ENCODE results near the gene C9orf72. TPM values are rescaled to one million over a fixed set of nuclear protein-coding genes. Genes with fewer than 3 reads are reported as not detected.

Gene C9orf72
- total and polyA plus RNA-seq, 2 of the 13 experiments (the other 11 are each of a cell fraction or from before 2014, with no cell fraction given), result 3.1 to 5.9 TPM

- POLR2A ChIA-PET, result no interaction called here
- 43% methylated on average over 7 of the region's 13 CpGs for WGBS (ENCODE audit: low lambda C conversion rate)
- in situ Hi-C loops (cut with HindIII; ENCODE audit: extremely low pct_ligation_motif_present, low pct_unique_long_range_greater_than_20kb), result no loop called here
Measured at GRCh38 chr9:27595733-27596132, 22.5 kb upstream of the C9orf72 start.

More at GRCh38 chr9:27595733-27596132, 22.5 kb upstream of the C9orf72 start:
- intact Hi-C loops (cut with micrococcal nuclease; ENCODE audit: unreplicated experiment), result no loop called here
- Histone ChIP-seq H3K36me3 (replicated peaks in 1 of 2; ENCODE audit: control insufficient read depth in 1 of 2, insufficient read depth in 2 of 2, low read length in 2 of 2) (no peaks in the 10 kb centered on the region), H3K4me2 (ENCODE audit: low read depth, low read length) (no peak overlapping the region), H4K20me1 (ENCODE audit: insufficient read depth, low read length) (no peaks in the 10 kb centered on the region), H3K27ac (ENCODE audit: extremely low read length, insufficient read depth, low read length) (no peak overlapping the region), H3K4me3 (replicated peaks in 1 of 3; ENCODE audit: insufficient read depth in 1 of 3, low read depth in 2 of 3, low read length in 3 of 3) (no peak overlapping the region), H3K27me3 (ENCODE audit: control insufficient read depth in 1 of 2, insufficient read depth in 2 of 2, low read length in 2 of 2) (no peaks in the 10 kb centered on the region), H3K9me3 (ENCODE audit: low read length) (no peaks in the 10 kb centered on the region), H2AFZ (ENCODE audit: low read length) (no peak overlapping the region), H3K79me2 (ENCODE audit: insufficient read depth, low read length) (no peaks in the 10 kb centered on the region), H3K9ac (ENCODE audit: insufficient read depth, low read depth, low read length) (no peak overlapping the region), H3K4me1 (ENCODE audit: insufficient read depth, low read length) (no peaks in the 10 kb centered on the region)
- ATAC-seq (no peak), FAIRE-seq (no peak), DNase-seq (ENCODE audit: low spot score) (no peak)
- CTCF ChIA-PET (ENCODE audit: low intra/inter-chr PET ratio, low total read pairs), result no interaction called here
- TF ChIP-seq EHMT2 (IDR thresholded peaks at IDR 0.05; ENCODE audit: borderline replicate concordance, low read depth, low read length) (no peak), TARDBP (CRISPR knock-in tag; IDR thresholded peaks at IDR 0.05) (no peak), ZMAT3 (CRISPR knock-in tag; conservative IDR thresholded peaks at IDR 0.05) (no peak), ZNF281 (CRISPR knock-in tag; IDR thresholded peaks at IDR 0.05; ENCODE audit: borderline replicate concordance) (no peak), ZNF740 (CRISPR knock-in tag; IDR thresholded peaks at IDR 0.05) (no peak), IRF2 (CRISPR knock-in tag; IDR thresholded peaks at IDR 0.05) (no peak)
- no TSS peak for BruUV-seq (replicated peaks)

Measured in HepG2 (cell line).